A549 (cell line): ENCODE measurements around the gene ZSCAN5A.

Source experiments
- BHLHE40 ChIP-seq: IDR thresholded peaks from 2 replicates; pipeline ENCODE4 v1.6.1; 2012; ENCODE audit warnings: low read depth, low read length, inconsistent platforms
- CTCF ChIP-seq: fragments of >200 bp; sonication (Bioruptor Twin); formaldehyde crosslinking; IDR thresholded peaks from 3 replicates; pipeline ENCODE4 v1.5.1; 2016
- EHMT2 ChIP-seq: fragments of 200-600 bp; sonication (generic); IDR thresholded peaks from 2 replicates; pipeline ENCODE4 v1.6.1; 2016; ENCODE audit warnings: antibody characterized with exemption, low read depth, mild to moderate bottlenecking, moderate library complexity
- ELK1 ChIP-seq: fragments of 150-350 bp; IDR thresholded peaks from 2 replicates; pipeline ENCODE4 v1.6.1; 2014; ENCODE audit warnings: low read depth, mild to moderate bottlenecking, low read length
- EP300 ChIP-seq, 2 experiments: fragments of >200 bp; sonication (Bioruptor Twin); formaldehyde crosslinking; IDR thresholded peaks; 2 replicates in 1 of 2; 3 replicates in 1 of 2; pipeline ENCODE4 v1.6.1; 2016 to 2017
- FOXS1 ChIP-seq: fragments of 250-450 bp; sonication (Bioruptor Pico); IDR thresholded peaks from 2 replicates; pipeline ENCODE4 v1.5.0; 2020; ENCODE audit warnings: mild to moderate bottlenecking, moderate library complexity
- JUNB ChIP-seq: fragments of >200 bp; sonication (Bioruptor Twin); formaldehyde crosslinking; IDR thresholded peaks from 2 replicates; pipeline ENCODE4 v1.6.1; 2016
- NR3C1 ChIP-seq: fragments of >200 bp; sonication (Bioruptor Twin); formaldehyde crosslinking; IDR thresholded peaks from 3 replicates; pipeline ENCODE4 v1.6.1; 2017
- POLR2A ChIP-seq: IDR thresholded peaks from 2 replicates; pipeline ENCODE4 v1.6.1; 2012; ENCODE audit warnings: mild to moderate bottlenecking, low read length
- RNF2 ChIP-seq: fragments of 200-600 bp; sonication (generic); IDR thresholded peaks from 2 replicates; pipeline ENCODE4 v1.6.1; 2016; ENCODE audit warnings: low read depth, mild to moderate bottlenecking, antibody characterized with exemption, moderate library complexity, borderline replicate concordance
- SMC3 ChIP-seq: fragments of >200 bp; sonication (Bioruptor Twin); formaldehyde crosslinking; IDR thresholded peaks from 3 replicates; pipeline ENCODE4 v1.6.1; 2018; ENCODE audit warnings: inconsistent platforms
- ZC3H11A ChIP-seq: fragments of 450-650 bp; IDR thresholded peaks from 2 replicates; pipeline ENCODE4 v1.6.1; 2014; ENCODE audit warnings: antibody characterized with exemption, mild to moderate bottlenecking
- ZFP36 ChIP-seq: fragments of 450-650 bp; IDR thresholded peaks from 2 replicates; pipeline ENCODE4 v1.6.1; 2014; ENCODE audit warnings: borderline replicate concordance; ENCODE audit not compliant: partially characterized antibody
- ZSCAN20 ChIP-seq: fragments of 250-450 bp; sonication (Bioruptor Pico); IDR thresholded peaks from 2 replicates; pipeline ENCODE4 v1.8.0; 2022; ENCODE audit warnings: mild to moderate bottlenecking, moderate library complexity

DNA sequence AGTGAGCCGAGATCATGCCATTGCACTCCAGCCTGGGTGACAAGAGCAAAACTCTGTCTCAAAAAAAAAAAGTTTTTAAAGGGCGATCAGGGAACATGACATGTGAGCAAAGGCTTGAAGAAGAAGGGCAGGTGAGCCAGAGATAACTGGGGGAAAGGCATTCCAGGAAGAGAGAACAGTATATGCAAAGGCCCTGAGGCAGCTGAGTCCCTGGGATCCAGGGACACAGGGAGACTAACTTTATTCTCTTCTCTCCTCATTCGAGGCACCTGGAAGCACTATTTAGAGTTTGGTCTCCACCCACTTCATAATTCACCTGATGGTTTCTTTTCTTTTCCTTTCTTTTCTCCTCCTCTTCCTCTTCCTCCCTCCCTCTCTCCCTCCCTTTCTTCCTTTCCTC is 17.6 kb downstream of the ZSCAN5A start:
- TF ChIP-seq CTCF (no peak), POLR2A (no peak), EP300 (IDR thresholded peaks at IDR 0.05) (no peak), ZSCAN20 (CRISPR knock-in tag) (no peak), ZC3H11A (no peak), FOXS1 (CRISPR knock-in tag) (no peak), BHLHE40 (no peak), ELK1 (no peak), EHMT2 (no peak), JUNB (no peak), SMC3 (no peak), RNF2 (no peak), ZFP36 (no peak), NR3C1 (no peak)
